Measurements from ENCODE around the gene LSS. TPM values are rescaled to one million over a fixed set of nuclear protein-coding genes. Genes with fewer than 3 reads are reported as not detected.

LSS gene
- 1.9 and 2.4 TPM in 2 replicates for polyA plus RNA-seq

DNA sequence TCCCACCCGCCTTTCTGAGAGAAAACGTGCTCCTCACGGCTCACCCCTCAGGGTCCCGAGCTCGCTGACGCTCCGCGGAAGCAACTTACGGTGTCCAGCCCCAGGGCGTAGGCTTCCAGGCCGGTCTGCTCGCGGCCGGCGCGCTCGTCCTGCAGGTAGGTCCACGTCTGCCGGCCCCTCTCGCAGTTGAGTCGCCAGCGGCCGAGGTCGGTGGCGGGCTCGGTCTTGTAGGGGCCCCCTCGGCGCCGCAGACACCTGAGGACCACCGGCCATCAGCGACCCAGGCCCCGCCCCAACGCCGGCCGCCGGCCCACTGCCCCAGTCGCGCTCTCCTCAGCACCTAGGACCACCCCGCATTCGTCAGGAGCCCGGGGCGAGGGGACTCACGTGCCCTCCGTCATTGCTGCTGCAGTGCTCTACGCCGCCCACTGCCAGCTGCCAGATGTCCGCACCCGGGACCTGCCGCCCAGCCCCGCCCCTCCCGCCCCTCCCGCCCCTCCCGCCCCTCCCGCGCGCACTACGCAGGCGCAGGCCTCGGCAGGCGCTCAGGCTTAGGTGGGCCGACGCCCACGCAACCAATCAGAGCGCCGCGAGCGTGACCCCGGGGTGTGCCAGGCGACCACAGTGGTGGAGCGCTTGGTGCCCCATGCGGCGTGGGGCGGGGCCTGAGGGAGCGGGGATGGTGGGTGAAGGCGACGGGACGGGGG, at the start of gene LSS:
TSS of gene LSS (minus strand) at position 430 of the 707 bp plus-strand sequence. CDS start at position 401, 29 bp downstream.

DNA sequence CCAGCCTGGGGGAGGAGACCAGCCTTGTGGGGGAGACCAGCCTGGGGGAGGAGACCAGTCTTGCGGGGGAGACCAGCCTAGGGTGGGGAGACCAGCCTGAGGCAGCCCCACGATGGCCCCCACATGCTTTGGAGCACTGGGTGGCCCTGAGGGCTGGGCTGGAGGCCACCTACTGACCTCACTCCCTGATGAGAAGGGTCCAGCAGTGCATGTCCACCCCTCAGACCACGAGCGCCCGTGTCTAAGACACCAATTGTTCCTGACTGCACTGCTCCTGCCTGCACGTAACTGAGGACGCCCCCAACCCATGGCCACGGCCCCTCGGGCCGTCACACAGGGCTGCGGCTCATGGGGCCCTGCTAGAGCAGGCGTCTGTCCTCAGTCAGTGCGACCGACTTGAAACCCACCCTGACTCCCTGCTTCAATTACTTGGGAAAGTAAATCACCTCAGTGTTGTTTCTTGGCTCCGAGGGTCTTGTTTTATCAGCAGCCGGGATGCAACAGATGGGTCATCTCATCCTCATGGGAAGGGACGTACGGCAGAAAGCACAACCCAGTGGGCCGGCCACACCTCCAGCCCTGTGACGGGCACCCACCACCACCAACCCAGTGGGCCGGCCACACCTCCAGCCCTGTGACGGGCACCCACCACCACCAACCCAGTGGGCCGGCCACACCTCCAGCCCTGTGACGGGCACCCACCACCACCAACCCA, 44.5 kb downstream of the LSS start, which contains the start of gene SPATC1L:
TSS of gene SPATC1L (minus strand) at position 550 of the 715 bp plus-strand sequence. CDS start 1,643 bp downstream, outside the sequence.

GRCh38 chr21:46155514-46156377, 72.8 kb downstream of the LSS start, which contains the start of gene FTCD:
Gene FTCD, minus strand, starts transcription at chr21:46155579. Its CDS starts 56 bp downstream, at chr21:46155523.

Other genes with a start within 250 kb of the LSS start
- gene COL6A1, start 247.0 kb downstream of the LSS start, polyA plus RNA-seq, result 7.6 and 13.3 TPM in 2 replicates
- 0.32 TPM in 1 of 2 replicates, not detected in the other for gene COL6A2, start 130.7 kb downstream of the LSS start, polyA plus RNA-seq
- gene FTCD, start 73.2 kb downstream of the LSS start, polyA plus RNA-seq, result not detected in 2 replicates
- not detected in 2 replicates for gene SPATC1L, start 44.3 kb downstream of the LSS start, polyA plus RNA-seq
- 9.7 and 10.8 TPM in 2 replicates for gene MCM3AP, start 56.8 kb upstream of the LSS start, polyA plus RNA-seq
- 7.6 and 9.4 TPM in 2 replicates for gene YBEY, start 57.6 kb upstream of the LSS start, polyA plus RNA-seq
- 0.22 and 2.3 TPM in 2 replicates for gene C21orf58, start 95.1 kb upstream of the LSS start, polyA plus RNA-seq
- 4.5 and 5.9 TPM in 2 replicates for gene PCNT, start 95.4 kb upstream of the LSS start, polyA plus RNA-seq
- 8.5 and 9.5 TPM in 2 replicates for gene DIP2A, start 230.1 kb upstream of the LSS start, polyA plus RNA-seq

Measured in Purkinje cell (primary cell).